Measurements from ENCODE around the gene SLC22A17. TPM values are rescaled to one million over a fixed set of nuclear protein-coding genes. Genes with fewer than 3 reads are reported as not detected.

The SLC22A17 gene
- total and polyA plus RNA-seq, 2 of the 13 experiments (the other 11 are each of a cell fraction or from before 2014, with no cell fraction given), result 0.95 to 1.1 TPM

GRCh38 chr14:23297096-23297495 lies 55.6 kb downstream of the SLC22A17 start:
- no peak overlapping the region for H3K4me3 ChIP-seq (replicated peaks in 1 of 3; ENCODE audit: insufficient read depth in 1 of 3, low read depth in 2 of 3, low read length in 3 of 3)
- no peaks in the 10 kb centered on the region for H4K20me1 ChIP-seq (ENCODE audit: insufficient read depth, low read length)
- no peak overlapping the region for H3K9ac ChIP-seq (ENCODE audit: insufficient read depth, low read depth, low read length)
- H3K36me3 ChIP-seq (replicated peaks in 1 of 2; ENCODE audit: control insufficient read depth in 1 of 2, insufficient read depth in 2 of 2, low read length in 2 of 2), result peaks cover 3% of the 10 kb centered on the region in 2 experiments; a peak in 1 of 5 replicates
- BruUV-seq (replicated peaks), result no TSS peak
- H3K4me2 ChIP-seq (ENCODE audit: low read depth, low read length), result no peak overlapping the region
- H2AFZ ChIP-seq (ENCODE audit: low read length), result no peak overlapping the region
- CTCF ChIA-PET (ENCODE audit: low intra/inter-chr PET ratio, low total read pairs), result no interaction called here
- H3K9me3 ChIP-seq (ENCODE audit: low read length), result no peaks in the 10 kb centered on the region
- POLR2A ChIA-PET, result interaction anchor here (1.0 to 18.7 kb wide), 3 partner anchors 11 to 24 kb away, joined by 3 to 1053 read pairs (median 23); partner anchors contain the start of genes HOMEZ and PABPN1
- H3K4me1 ChIP-seq (ENCODE audit: insufficient read depth, low read length), result peaks cover 33% of the 10 kb centered on the region
- FAIRE-seq (no peak), ATAC-seq (no peak), DNase-seq (ENCODE audit: low spot score) (no peak)
- no peaks in the 10 kb centered on the region; a peak in 1 of 5 replicates for H3K27me3 ChIP-seq (ENCODE audit: control insufficient read depth in 1 of 2, insufficient read depth in 2 of 2, low read length in 2 of 2)
- intact Hi-C loops (cut with micrococcal nuclease; ENCODE audit: unreplicated experiment) (loop anchor here (5.0 kb wide), 1 partner anchor 175 kb away; no protein-coding TSS in a partner anchor), in situ Hi-C loops (cut with HindIII; ENCODE audit: extremely low pct_ligation_motif_present, low pct_unique_long_range_greater_than_20kb) (loop anchor here (5.0 kb wide), 1 partner anchor 35 kb away; no protein-coding TSS in a partner anchor)
- WGBS (ENCODE audit: low lambda C conversion rate), result 93% methylated on average over 7 of the region's 7 CpGs
- no peak overlapping the region for H3K27ac ChIP-seq (ENCODE audit: extremely low read length, insufficient read depth, low read length)
- peaks cover 4% of the 10 kb centered on the region for H3K79me2 ChIP-seq (ENCODE audit: insufficient read depth, low read length)
- no peak for TF ChIP-seq MEIS1 (CRISPR knock-in tag; IDR thresholded peaks at IDR 0.05; ENCODE audit: borderline replicate concordance)
- peak; percentile 20; the same call in 1 of the 2 replicates for TF ChIP-seq POLR2AphosphoS5 (IDR thresholded peaks at IDR 0.05; ENCODE audit: low read depth, low read length)
- TF ChIP-seq MED1 (CRISPR knock-in tag; IDR thresholded peaks at IDR 0.05), result no peak
- TF ChIP-seq SIN3A (IDR thresholded peaks at IDR 0.05; ENCODE audit: borderline replicate concordance, low read depth, low read length), result no peak
- TF ChIP-seq NR2F1 (CRISPR knock-in tag; IDR thresholded peaks at IDR 0.05), result no peak
- no peak for TF ChIP-seq PITX1 (CRISPR knock-in tag; IDR thresholded peaks at IDR 0.05)
- 0 out of 2 replicates have a peak, but pooled peaks have one; percentile 27 for TF ChIP-seq TOPORS (CRISPR knock-in tag; IDR thresholded peaks at IDR 0.05)
- no peak for TF ChIP-seq SP1 (IDR thresholded peaks at IDR 0.05)
- TF ChIP-seq SP1 (CRISPR knock-in tag; IDR thresholded peaks at IDR 0.05), result no peak
- no peak for TF ChIP-seq ONECUT2 (CRISPR knock-in tag; IDR thresholded peaks at IDR 0.05)
- TF ChIP-seq SATB2 (CRISPR knock-in tag; IDR thresholded peaks at IDR 0.05), result no peak
- TF ChIP-seq HINFP (CRISPR knock-in tag; IDR thresholded peaks at IDR 0.05; ENCODE audit: low read depth), result no peak
- no peak for TF ChIP-seq HOXA3 (CRISPR knock-in tag; IDR thresholded peaks at IDR 0.05)
- no peak for TF ChIP-seq RXRB (CRISPR knock-in tag; IDR thresholded peaks at IDR 0.05; ENCODE audit: borderline replicate concordance)
- TF ChIP-seq NCOR1 (IDR thresholded peaks at IDR 0.05; ENCODE audit: borderline replicate concordance, low read length), result no peak
- peak; percentile 52; the same call in 1 of the 2 replicates for TF ChIP-seq POLR2G (IDR thresholded peaks at IDR 0.05; ENCODE audit: low read depth, low read length)
- TF ChIP-seq BHLHE40 (IDR thresholded peaks at IDR 0.05; ENCODE audit: low read length), result no peak
- TF ChIP-seq SSRP1 (CRISPR knock-in tag; IDR thresholded peaks at IDR 0.05), result no peak
- TF ChIP-seq THAP7 (CRISPR knock-in tag; IDR thresholded peaks at IDR 0.05), result 0 out of 2 replicates have a peak, but pooled peaks have one; percentile 8
- TF ChIP-seq ZNF574 (CRISPR knock-in tag; IDR thresholded peaks at IDR 0.05), result no peak
- TF ChIP-seq PHF8 (CRISPR knock-in tag; IDR thresholded peaks at IDR 0.05), result 0 out of 2 replicates have a peak, but pooled peaks have one; percentile 14
